HG02798 (cell line): ENCODE results near the gene TCF7L2.
A peak's percentile ranks its signal among the peaks of the same experiment; 100 is the strongest.

ENCODE experiments used
- ATAC-seq: cut with Tn5 transposase; IDR thresholded peaks from one replicate; pipeline ENCODE4 v1.9.1; 2021; ENCODE audit warnings: mild to moderate bottlenecking; ENCODE audit not compliant: unreplicated experiment, poor library complexity

Gene TCF7L2

DNA sequence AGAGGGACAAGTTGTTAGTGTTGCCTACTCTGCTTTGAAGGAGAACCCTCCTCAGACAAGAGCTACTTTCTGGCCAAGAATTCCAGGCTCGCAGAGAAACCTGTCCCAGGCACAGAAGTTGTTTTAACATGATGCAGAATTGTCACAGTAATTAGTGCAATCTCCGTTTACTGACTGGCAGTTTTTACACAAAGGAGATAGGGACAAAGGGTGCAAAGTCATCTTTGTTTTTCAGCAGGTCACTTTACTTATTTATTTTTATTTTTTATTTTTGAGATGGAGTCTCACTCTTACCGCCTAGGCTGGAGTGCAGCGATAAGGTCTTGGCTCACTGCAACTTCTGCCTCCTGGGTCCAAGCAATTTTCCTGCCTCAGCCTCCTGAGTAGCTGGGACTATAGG, 12.3 kb downstream of the TCF7L2 start:
- ATAC-seq: no peak

DNA sequence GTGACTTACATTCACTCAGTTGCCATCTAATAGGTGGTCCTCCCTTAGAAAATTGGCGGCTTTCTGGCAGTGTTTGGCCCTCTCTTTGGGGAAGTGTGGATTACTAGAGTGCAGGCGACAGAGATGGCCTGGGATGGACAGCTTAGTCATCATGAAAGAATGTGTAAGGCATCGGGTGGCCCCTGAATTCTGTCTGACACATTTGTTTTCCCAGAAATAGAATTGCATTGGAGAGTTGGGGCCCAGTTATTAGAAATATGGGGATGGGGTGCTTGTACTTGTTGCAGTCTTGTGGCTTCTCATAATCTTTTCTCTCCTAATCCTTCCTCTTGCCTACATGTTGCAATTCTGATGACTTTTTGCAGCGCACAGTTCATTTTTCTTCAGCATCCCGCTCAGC, 13.8 kb downstream of the TCF7L2 start:
- ATAC-seq: no peak

DNA sequence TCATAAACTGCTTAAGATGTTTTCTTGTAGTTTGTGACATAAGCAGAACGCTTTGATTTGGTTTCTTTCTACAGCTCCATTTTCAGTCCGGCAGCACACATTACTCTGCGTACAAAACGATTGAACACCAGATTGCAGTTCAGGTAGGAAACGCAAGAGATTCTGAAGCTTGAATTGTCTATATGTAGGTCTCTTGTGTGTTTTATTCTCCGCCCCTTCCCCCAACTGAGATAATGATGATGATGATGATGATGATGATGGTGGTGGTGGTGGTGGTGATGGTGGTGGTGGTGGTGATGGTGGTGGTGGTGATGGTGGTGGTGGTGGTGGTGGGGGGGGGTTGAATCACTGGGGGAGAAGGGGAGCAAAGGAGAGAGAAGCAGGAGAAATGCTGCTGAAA, 14.4 kb downstream of the TCF7L2 start:
- ATAC-seq: no peak

DNA sequence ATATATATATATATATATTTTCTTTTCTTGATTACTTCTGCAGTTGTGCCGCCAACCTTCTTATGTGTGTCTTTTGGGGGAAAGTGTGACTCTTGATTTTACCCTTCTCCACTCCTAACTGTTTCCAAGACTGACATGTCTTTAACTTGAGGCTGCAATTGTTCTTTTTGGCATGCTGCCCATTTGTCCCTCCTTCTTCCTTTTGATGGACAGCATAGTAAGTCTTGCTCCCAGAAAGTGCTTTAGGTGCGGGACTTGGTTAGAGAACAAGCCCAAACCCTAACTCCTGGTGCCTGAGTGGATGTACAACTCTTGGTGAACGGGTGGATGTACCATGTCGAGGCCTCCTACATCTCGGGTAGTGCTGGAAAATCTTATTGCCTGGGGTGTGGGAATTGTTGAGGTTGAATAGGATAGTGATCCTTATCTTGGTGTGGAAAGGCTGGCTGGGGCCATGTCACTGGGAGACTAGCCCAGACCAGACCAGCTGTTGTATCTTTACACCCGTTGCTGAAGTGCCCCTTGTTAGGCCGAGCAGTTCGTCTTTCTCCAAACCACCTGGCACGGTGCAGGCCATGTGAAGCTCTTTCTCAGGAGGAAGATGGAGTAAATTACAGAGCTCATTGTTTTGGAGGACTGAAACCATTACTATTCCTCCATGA, 16.3 kb downstream of the TCF7L2 start:
- ATAC-seq: no peak

DNA sequence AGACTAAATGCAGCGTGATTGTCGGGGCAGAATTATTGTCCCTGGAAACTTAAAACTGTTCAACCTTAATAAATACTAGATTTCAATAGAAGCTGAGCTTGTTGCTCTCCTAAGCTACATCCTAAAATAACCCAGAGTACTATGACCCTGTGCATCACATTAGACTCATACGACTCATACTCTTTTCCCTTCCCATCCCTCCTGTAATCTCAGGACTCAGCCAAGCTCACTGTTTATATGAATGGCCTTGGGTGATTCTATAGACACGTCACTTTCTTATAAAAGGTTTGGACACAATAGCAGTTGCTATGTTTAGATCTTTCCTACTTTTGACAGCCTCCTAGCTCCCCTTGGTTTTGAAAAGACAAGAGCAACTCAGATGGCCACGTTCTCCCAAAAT, 17.2 kb downstream of the TCF7L2 start:
- ATAC-seq: no peak

DNA sequence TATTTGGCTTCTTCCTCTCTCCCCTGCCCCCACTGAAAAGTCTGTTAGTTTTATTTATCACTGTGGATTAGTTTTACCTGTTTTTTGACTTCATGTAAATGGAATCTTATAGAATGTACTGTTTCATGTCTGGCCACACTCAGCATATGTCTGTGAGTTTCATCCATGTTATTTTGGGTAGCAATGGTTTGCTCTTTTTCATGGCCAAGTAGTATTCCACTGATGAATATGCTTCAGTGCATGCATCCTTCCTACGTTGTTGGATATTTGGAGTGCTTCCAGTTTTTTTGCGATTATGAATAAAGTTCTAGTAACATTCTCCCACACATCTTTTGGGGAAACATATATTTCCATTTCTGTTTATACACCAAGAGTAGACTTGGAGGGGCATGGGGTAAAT, 19.1 kb downstream of the TCF7L2 start:
- ATAC-seq: no peak

DNA sequence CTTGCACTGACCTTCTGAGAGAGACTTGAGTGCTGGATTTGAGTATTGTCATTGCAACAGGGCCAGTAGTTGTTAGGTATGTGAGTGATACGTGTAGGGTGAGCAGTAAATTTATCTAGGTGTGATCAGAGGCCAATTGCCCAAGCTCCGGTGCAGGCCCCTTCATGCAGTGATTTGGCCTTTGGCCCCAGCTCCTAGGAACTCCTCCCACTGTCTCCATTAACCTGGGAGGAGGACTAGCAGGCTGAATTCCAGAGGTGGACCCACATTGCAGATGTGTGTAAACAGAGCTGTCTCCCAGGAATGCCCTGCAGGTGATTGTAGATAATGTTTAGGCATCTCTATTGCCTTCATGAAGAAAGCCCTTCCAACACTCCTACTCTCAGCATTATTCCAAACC, 19.5 kb downstream of the TCF7L2 start:
- no peak for ATAC-seq

DNA sequence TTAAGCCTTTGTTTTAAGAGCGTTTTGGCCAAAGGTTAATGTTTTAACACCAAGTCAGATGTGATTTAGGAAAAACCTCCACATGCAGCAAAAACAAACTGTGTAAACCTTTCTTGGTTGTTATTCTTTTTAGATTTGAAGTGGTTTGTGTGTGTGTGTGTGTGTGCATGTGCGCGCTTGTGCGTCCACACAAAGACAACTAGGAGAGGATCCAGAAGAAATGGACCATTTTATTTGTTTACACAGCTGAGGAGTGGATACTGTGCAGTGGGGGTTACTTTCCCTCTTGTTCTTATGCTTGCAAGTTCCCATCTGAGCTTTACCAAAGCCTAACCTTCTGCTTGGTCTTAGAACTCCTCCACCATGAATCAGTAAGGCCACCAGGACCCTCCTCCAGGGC, 20.0 kb downstream of the TCF7L2 start:
- ATAC-seq: no peak

DNA sequence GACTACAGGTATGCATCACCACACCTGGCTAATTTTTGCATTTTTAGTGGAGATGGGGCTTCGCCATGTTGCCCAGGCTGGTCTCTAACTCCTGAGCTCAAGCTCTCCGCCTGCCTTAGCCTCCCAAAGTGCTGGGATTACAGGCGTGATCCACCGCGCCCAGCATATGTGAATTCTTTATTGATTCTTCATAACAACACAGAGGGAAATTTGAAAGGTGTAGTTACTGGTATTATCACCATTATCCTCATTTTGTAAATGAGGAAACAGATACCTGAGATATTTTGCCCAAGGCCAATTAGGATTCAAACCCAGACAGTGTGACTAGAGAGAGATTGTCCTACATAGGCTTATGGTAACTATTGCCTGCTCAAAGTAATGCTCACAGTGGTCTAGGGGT, 22.6 kb downstream of the TCF7L2 start:
- ATAC-seq: no peak

DNA sequence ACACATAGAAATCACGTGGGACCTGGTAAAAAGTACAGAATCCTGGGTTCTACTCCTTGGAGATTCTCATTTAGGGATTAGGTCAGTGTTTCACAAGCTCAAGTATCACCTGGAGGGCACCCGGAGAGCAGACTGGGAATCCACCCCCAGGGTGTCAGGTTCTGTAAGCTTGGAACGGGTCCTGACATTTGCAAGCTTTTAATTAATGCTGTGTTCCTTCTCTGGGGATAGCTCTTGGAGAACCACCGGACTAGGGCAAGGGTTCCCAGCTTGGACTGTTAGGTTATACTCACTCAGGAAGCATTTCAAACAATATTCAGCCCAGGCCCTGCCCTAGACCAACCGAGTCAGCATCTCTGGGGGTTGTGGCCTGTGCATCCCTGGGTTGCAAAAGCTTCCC, 23.0 kb downstream of the TCF7L2 start:
- no peak for ATAC-seq

DNA sequence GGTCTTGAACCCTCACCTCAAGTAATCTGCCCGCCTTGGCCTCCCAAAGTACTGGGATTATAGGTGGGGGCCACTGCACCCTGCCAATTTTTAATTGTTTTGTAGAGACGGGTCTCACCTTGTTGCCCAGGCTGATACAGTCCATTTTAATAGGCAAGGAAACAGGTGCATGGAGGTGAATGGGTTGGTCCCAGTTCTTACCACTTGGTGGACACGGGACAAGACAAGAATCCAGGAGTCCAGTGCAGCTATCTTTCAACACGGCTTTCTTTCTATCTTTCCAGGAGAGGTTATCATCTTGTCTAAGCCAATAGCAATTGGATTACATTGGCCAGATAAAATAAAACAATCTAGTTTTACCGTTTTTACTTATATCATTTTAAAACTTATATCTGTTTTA, 23.8 kb downstream of the TCF7L2 start:
- no peak for ATAC-seq

DNA sequence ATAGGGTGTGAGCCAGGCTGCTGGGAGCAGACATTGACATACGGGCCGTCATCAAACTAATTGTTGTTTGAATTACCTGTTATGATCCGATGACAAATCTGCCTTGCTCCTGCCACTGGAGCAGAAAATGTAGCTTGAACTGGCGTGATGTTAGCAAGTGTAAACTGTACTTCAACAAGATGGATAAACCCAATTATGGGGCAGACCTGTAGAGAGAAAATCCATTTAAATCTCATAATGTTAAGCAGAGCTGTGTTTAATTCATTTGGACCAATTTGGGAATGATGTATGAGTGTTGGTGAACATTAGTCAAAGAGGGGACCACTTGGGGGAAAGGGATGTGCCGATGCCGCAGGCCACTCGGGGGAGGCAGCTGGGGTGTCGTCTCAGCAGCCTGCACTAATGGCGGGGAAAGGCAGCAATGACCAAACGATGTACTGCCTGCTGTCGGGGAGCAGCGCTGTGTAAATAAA, 27.4 kb downstream of the TCF7L2 start:
- ATAC-seq: no peak

DNA sequence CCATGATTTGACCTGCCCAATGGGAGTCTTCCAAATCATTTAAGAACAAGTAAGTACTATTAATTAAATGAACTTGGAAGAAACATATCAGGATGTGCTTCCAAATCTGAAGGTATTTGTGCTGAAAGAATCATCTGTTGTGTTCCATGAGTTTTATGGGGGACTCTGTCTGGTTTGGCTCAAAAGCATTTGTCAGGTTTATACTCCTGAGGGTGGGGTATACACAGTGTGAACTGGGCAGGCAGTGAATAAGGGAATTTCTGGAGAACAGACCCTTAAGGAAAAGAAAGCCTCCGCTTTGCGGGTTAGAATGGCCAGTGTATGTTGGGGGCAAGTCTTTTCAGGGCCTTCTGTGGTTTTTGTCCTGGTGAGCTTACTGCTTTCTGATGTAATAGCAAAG, 29.9 kb downstream of the TCF7L2 start:
- no peak for ATAC-seq

DNA sequence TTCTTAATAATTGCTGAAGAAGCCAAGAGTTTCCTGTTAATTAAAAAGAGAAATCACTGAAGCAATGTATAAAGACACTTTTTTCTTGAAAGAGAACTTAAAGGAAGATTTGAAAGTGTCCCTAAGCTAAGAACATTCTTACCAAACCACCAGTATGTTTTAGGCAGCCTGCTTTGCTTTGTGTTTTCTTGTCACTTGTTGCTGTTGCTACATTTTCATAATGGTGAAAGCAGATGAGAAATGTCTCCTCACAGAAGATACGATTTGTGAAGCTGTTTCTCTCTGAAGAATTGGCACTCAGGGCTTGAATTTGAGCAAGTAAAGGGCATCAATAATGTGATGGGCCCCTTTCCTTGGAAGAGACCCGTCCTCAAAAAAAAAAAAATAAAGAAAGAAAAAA, 30.9 kb downstream of the TCF7L2 start:
- no peak for ATAC-seq

DNA sequence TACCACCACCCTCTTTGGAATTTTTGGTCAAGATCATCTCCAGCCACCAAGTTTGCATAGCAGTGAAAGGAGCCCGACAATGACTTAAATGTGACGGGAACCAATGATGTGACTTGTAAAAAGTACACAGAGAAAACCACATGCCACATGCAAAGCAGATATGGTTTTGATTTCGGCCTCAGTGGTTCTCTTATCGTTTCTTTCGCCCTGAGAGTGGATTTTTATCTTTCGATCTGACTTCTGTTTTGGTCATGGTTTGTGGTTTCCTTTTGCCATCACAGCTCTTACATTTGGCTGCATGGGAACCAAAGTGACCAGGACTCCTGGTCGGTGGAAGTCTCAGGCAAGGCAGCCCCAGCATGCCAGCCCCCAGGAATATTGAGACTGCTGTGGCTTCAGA, 31.5 kb downstream of the TCF7L2 start:
- peak; percentile 91 for ATAC-seq

DNA sequence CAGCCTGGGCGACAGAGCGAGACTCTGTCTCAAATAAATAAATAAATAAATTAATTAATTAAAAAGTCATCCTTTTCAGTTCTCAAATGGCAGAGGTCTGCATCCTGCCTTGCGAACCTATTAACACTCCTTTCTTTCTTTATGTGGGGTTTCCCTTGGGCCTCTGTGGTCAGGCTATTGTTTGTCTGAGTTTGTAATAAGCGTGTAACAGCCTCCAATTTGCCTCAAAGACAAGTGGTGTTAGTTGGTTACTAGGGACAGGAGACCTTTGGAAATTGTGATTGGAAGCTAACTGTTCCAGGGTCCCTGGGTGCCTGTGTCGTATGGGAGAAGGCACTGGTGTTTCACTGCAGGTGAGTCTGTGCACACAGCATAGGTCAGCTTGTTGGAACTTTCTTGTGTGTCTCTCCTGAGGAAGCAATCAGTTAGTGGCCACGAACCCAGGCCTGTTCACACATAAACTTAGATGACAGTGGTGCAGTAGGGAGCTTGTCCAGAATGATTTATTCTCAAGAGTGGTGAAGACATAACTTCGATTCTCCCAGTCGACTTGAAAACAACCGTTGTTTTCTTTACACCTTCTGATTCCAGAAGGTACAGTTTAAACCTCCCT, 33.5 kb downstream of the TCF7L2 start:
- ATAC-seq: no peak

DNA sequence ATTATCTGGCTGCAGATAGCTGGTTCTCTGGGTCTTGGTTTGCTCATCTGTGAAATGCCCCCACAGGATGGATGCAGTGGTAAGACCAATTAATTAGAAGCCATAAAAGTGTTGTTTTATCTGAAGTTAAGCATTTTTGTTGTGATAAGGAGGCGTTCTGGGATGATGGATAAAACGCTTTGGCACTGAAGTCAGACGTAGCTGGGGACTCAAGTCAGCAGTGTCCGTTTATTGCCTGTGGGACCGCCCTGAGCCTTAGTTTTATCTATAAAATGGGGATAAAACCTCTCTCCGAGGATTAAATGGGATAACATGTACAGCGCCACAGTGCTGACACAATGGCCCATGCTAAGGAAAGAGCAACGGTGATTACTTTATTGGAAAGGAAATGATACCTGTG, 34.7 kb downstream of the TCF7L2 start:
- no peak for ATAC-seq

DNA sequence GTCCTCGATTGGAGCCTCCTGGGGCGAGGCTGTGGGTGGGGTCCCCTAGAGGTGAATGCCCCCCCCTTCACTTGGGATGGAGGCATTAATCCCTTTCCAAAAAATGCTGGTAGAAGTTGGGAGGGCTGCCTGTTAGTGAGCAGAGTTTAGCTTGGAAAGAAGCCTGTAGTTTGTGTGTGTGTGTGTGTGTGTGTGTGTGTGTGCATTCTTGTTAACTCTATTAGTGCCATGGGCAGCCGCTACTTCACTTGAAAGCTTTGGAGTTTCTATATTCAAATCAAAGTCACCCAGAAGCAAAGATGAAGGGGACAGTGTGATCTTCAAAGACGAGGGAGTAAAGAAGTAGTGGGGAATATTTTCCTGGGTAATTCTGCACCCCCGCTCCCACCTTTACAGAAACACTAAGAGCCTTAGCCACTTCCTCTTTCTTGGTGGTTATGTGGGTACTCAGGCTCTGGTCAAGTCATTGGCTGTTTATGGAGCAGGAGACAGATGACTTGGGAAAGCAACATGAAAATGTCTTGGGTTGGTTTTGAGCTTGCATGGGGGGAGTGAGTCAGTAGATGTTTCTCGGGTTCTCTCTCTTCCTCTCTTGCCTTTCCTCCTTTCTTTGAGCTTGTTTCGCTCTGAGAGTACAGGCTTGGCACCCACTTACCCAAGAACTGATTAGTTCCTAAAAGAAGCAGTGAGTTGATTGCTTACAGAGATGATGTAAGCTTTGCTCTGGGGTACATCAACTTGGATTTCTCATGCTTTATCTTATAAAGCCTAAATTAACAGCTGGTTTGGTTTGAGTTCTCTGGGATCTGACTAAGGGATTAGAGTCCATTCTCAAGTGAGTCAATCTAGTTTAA, 35.9 kb downstream of the TCF7L2 start:
- ATAC-seq: no peak

DNA sequence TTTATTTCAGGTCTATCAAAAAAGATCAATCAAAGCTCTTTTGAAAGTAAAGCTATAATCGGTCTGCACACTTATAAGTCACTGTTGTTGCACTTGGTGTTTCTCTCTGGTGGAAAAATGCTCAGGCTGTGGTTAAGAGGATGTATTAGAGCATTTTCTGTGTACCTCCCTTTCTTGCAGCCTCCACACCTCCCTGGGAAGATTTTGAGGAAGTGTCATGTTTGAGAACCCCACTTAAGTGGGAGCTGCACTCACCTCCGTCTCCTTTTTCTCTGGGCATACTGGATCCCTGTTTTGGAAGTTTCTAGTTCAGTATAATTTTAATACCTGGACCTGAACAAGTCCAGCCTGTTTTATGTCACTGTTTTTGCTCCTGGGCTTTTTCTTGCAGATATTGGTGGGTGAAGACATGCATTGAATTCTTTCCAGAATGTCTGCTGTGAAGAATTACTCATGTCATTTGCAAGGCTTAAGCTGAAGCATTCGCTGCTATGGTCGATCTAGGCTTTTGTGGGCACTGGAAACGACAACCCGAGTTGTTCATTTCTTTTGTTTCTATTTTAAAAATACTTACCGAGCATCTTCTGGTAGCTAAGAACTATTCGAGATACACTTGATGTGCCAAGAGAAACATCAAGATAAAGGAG, 36.6 kb downstream of the TCF7L2 start:
- no peak for ATAC-seq

DNA sequence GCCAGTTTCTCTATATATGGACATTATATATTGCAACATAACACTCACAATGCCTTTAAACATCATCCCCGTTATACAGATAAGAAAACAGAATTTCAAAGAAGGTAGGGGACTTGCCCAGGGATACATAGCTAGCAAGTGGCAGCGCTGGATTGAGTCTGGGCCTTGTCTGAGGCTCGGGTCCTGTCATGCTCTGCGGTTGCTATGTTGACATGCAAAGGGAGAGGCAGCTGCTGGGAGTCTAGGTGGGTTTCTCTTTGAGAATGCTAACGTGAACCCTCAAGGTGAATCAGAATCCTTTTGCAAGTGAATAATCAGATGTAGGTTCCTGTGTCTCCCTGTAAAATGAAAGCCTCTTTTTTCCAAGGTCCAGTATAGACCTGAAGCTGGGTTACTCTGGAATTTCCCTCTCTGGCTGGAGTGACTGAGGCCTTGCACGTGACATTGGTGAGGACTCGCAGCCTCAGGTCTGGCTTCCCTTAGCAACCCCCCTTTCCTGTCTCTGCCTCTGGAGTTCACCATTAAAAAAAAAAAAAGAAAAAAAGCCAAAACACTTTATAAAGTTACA, 38.9 kb downstream of the TCF7L2 start:
- ATAC-seq: no peak

DNA sequence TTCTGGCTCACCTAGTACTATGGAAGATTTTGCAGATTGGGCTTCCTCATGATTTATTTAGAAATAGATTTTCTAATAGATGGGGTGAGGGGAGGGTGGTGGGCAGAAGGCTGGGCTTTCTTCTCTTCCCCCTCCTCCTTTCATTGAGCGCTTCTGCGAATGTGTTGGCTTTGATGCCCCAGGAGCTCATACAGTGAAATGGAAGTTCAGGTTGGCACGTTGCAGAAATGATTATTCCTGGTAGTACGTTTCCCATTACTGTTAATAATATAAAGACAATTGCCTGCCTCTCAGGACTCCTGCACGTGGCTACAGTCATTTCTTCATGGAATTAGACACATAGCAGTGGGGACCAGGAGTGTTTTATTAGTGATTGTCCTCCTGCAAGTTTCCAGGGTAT, 39.8 kb downstream of the TCF7L2 start:
- ATAC-seq: no peak
